SW 1271 (cell line): ENCODE data around the gene KLHL41.
"Not testable (repeated sequence)": the region's sequence is repeated elsewhere in the genome, so short reads cannot be mapped to it uniquely, and the experiment has no call there.

Experiments used
- DNase-seq, 2 experiments: peaks; one replicate each; lab custom pipeline; 2025; lab: John Stamatoyannopoulos, UW

KLHL41 gene

DNA sequence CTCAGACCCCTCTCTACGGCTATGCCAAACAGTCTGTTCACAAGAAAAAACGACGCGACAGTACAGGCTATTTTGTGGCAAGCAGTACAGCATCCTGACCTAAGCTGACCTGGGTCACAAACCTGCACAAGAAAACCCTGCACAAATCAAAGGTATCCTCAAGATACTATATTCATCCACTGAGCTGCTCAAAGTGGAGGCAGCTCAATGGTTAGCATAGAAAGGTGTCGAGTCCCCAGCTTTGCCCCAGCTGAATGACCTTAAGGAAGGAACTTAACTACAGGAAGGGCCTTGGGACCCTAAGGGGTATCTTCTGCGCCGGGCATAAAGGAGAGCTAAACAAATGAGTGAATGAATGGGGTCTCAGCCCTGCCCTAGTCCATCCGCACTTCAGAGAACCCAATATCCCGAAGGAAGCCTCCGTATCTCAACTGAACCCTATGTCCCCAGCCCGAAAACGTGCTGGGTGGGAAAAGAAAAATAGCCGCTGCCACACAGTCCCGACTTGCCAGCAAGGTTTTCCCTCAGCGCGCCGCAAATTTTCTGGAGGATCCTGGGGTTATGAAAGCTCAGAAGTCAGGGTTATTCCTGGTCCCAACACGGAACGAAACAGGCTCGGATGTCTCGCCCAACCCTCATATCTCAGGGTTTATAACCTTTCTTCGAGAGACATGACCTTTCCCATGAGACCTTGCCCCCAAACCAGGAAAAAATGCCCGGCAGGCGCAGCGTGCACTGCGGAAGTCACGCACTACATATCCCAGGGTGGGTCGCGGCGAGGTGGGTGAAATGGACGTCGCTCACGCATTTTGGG is 63.9 kb downstream of the KLHL41 start, which contains the start of gene FASTKD1:
Gene FASTKD1, minus strand, starts transcription at position 706 of the 814 bp plus-strand sequence. CDS start 1,836 bp downstream, outside the sequence.
- peak; percentile 65 to 90 for DNase-seq

DNA sequence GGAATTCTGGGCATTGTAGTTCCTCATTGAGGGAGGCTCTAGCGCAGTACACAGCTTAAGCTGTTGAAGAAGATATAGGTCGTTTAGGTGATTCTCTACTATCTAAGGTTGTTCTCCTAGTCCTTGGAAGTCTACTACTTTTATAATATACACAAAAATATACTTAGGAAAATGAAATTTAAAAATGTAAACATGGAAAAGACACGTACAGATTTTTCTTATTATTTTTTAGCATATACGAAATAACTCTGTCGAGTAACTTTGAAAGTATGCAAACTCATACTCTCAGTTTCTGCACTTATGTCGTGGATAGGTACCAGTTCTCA is 64.4 kb downstream of the KLHL41 start:
- no peak for DNase-seq

GRCh38 chr2:169574539-169574938 is 65.0 kb downstream of the KLHL41 start:
- not testable (repeated sequence) for DNase-seq

DNA sequence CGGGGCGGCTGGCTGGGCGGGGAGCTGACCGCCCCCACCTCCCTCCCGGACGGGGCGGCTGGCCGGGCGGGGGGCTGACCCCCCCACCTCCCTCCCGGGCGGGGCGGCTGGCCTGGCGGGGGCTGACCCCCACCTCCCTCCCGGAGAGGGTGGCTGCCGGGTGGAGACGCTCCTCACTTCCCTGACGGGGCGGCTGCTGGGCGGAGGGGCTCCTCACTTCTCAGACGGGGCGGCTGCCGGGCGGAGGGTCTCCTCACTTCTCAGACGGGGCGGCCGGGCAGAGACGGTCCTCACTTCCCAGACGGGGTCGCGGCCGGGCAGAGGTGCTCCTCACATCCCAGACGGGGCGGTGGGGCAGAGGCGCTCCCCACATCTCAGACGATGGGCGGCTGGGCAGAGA is 65.8 kb downstream of the KLHL41 start:
- DNase-seq: not testable (repeated sequence)
